CD14-positive monocyte (primary cell): Measurements from ENCODE around the gene MT3. TPM values are rescaled to one million over a fixed set of nuclear protein-coding genes. Genes with fewer than 3 reads are reported as not detected.

Experiments
- DNase-seq, 3 donors: peaks; one replicate each; pipeline ENCODE4 v3.0.0-alpha.2; 2011 to 2022
- H2AFZ ChIP-seq: 2 replicates; pipeline ENCODE4 v1.6.0; 2012; ENCODE audit warnings: mild to moderate bottlenecking, low read depth, low read length, inconsistent platforms; ENCODE audit not compliant: insufficient read depth, poor library complexity, severe bottlenecking
- H3K27ac ChIP-seq, 2 donors: 1 replicate in 1 of 2; 2 replicates in 1 of 2; pipeline ENCODE4 v1.5.1; 2012 to 2013; ENCODE audit warnings: low read length in 2 of 2, control low read depth in 1 of 2, inconsistent platforms in 1 of 2, low read depth in 1 of 2, mild to moderate bottlenecking in 1 of 2
- H3K27me3 ChIP-seq, 2 donors: one replicate each; pipeline versions ENCODE4 v1.6.0 to v1.6.1; 2011 to 2013; ENCODE audit warnings: low read length in 2 of 2; ENCODE audit not compliant: control insufficient read depth in 2 of 2, insufficient read depth in 2 of 2
- H3K36me3 ChIP-seq, 2 donors: replicated peaks in 1 of 2; 1 replicate in 1 of 2; 2 replicates in 1 of 2; pipeline versions ENCODE4 v1.5.1 to v1.6.1; 2012 to 2013; ENCODE audit warnings: low read length in 2 of 2, control low read depth in 1 of 2, inconsistent platforms in 1 of 2, mild to moderate bottlenecking in 1 of 2; ENCODE audit not compliant: insufficient read depth in 2 of 2, control insufficient read depth in 1 of 2
- H3K4me1 ChIP-seq, 2 donors: 1 replicate in 1 of 2; 2 replicates in 1 of 2; pipeline versions ENCODE4 v1.5.1 to v1.6.1; 2012 to 2013; ENCODE audit warnings: low read length in 2 of 2, control low read depth in 1 of 2, inconsistent platforms in 1 of 2, mild to moderate bottlenecking in 1 of 2, moderate library complexity in 1 of 2; ENCODE audit not compliant: insufficient read depth in 2 of 2, control insufficient read depth in 1 of 2
- H3K4me2 ChIP-seq: replicated peaks from 2 replicates; pipeline ENCODE3; 2012; ENCODE audit warnings: low read length, moderate library complexity, mild to moderate bottlenecking; ENCODE audit not compliant: poor library complexity, severe bottlenecking; ENCODE audit errors: extremely low read depth
- H3K4me3 ChIP-seq, 3 experiments: fragments of 200-600 bp in 1 of 3; sonication (generic) in 1 of 3; replicated peaks in 1 of 3; 1 replicate in 2 of 3; 2 replicates in 1 of 3; pipeline ENCODE4 v1.5.1; 2011 to 2013; ENCODE audit warnings: low read length in 3 of 3, mild to moderate bottlenecking in 3 of 3, control low read depth in 2 of 3, low read depth in 2 of 3, inconsistent platforms in 1 of 3, moderate library complexity in 1 of 3
- H3K79me2 ChIP-seq: 2 replicates; pipeline ENCODE4 v1.6.0; 2012; ENCODE audit warnings: mild to moderate bottlenecking, control low read depth, inconsistent platforms, low read length, moderate library complexity; ENCODE audit not compliant: insufficient read depth
- H3K9ac ChIP-seq: 2 replicates; pipeline ENCODE4 v1.6.0; 2017; ENCODE audit warnings: low read length, mild to moderate bottlenecking; ENCODE audit not compliant: insufficient read depth, poor library complexity, severe bottlenecking
- H3K9me3 ChIP-seq, 2 donors: replicated peaks in 1 of 2; 1 replicate in 1 of 2; 2 replicates in 1 of 2; pipeline versions ENCODE4 v1.5.1 to v1.6.1; 2012 to 2013; ENCODE audit warnings: low read length in 2 of 2, control low read depth in 1 of 2; ENCODE audit not compliant: control insufficient read depth in 1 of 2, insufficient read depth in 1 of 2
- H4K20me1 ChIP-seq: 2 replicates; pipeline ENCODE4 v1.6.0; 2012; ENCODE audit warnings: mild to moderate bottlenecking, low read length, control low read depth, moderate library complexity; ENCODE audit not compliant: insufficient read depth
- H3K27ac Mint-ChIP-seq, 7 donors: one replicate each; pipeline ENCODE4 v1.8.0; 2020; ENCODE audit warnings: mild to moderate bottlenecking in 7 of 7, mixed read lengths in 7 of 7, moderate library complexity in 6 of 7, inconsistent platforms in 2 of 7
- H3K27me3 Mint-ChIP-seq, 3 donors: one replicate each; pipeline ENCODE4 v1.8.0; 2021 to 2022; ENCODE audit warnings: low read depth in 3 of 3, mild to moderate bottlenecking in 3 of 3, mixed read lengths in 3 of 3, moderate library complexity in 3 of 3, inconsistent platforms in 1 of 3
- H3K36me3 Mint-ChIP-seq, 2 donors: one replicate each; pipeline ENCODE4 v1.8.0; 2020; ENCODE audit warnings: mixed read lengths in 2 of 2, inconsistent platforms in 1 of 2, mild to moderate bottlenecking in 1 of 2
- H3K4me1 Mint-ChIP-seq: one replicate; pipeline ENCODE4 v1.8.0; 2020; ENCODE audit warnings: mild to moderate bottlenecking, mixed read lengths
- H3K4me3 Mint-ChIP-seq, 2 donors: one replicate each; pipeline ENCODE4 v1.8.0; 2020; ENCODE audit warnings: mild to moderate bottlenecking in 2 of 2, mixed read lengths in 2 of 2, moderate library complexity in 1 of 2
- H3K9me3 Mint-ChIP-seq, 7 donors: one replicate each; pipeline ENCODE4 v1.8.0; 2020 to 2022; ENCODE audit warnings: mixed read lengths in 7 of 7, mild to moderate bottlenecking in 6 of 7, moderate library complexity in 6 of 7, inconsistent platforms in 2 of 7
- CTCF ChIP-seq: fragments of 200-600 bp; IDR thresholded peaks from one replicate; pipeline ENCODE4 v1.8.0; 2022; ENCODE audit warnings: antibody characterized with exemption, mild to moderate bottlenecking
- WGBS: methylation state at CpG from one replicate; pipeline ENCODE4 v1.1.5; 2013; ENCODE audit warnings: missing lambda C conversion rate; ENCODE audit not compliant: insufficient coverage; 5-methylcytosine and 5-hydroxymethylcytosine counted together
- intact Hi-C, 2 donors: fragments of 100-400 bp; cut with micrococcal nuclease; formaldehyde crosslinking; loops; one replicate each; pipeline versions ENCODE4 v1.15.0 to v1.15.1; 2023
- polyA plus RNA-seq, 3 donors: library from polyadenylated mRNA; depleted of rRNA in 1 of 3; unstranded in 2 of 3; stranded (reverse) in 1 of 3; fragments of 300-500 nt in 2 of 3; fragments of >200 nt in 1 of 3; fragmentation: Illumina TruSeq in 2 of 3; gene quantifications; 1 replicate in 2 of 3; 2 replicates in 1 of 3; pipeline ENCODE4 v1.2.3, GENCODE V29; 2012 to 2021

Gene MT3
- polyA plus RNA-seq, 3 donors = not detected

- Histone ChIP-seq H3K36me3 (no peaks in the 10 kb centered on the region), H3K27ac (no peak overlapping the region), H3K4me2 (no peak overlapping the region), H3K27me3 (no peaks in the 10 kb centered on the region), H3K4me1 (no peaks in the 10 kb centered on the region), H4K20me1 (no peaks in the 10 kb centered on the region), H2AFZ (no peak overlapping the region), H3K9ac (no peak overlapping the region), H3K9me3 (no peaks in the 10 kb centered on the region), H3K79me2 (no peaks in the 10 kb centered on the region), H3K4me3 (no peak overlapping the region)
- Mint-ChIP-seq H3K9me3 (peaks cover 0 to 9% (median 4%) of the 10 kb centered on the region in 7 donors), H3K4me1 (no peaks in the 10 kb centered on the region), H3K36me3 (no peaks in the 10 kb centered on the region), H3K27me3 (peaks cover 3 to 6% (median 4%) of the 10 kb centered on the region in 3 donors), H3K4me3 (no peak overlapping the region), H3K27ac (no peak overlapping the region)
- no peak for DNase-seq
- WGBS = no CpG with 5 or more reads among the region's 1 CpG
- TF ChIP-seq CTCF = no peak
- intact Hi-C loops = loop anchor here in 1 of 2 donors (5.0 kb wide), 1 partner anchor 128 kb away; no protein-coding TSS in a partner anchor
Measured at GRCh38 chr16:56574625-56575024, 14.7 kb upstream of the MT3 start.

- no peaks in the 10 kb centered on the region for H3K4me1 ChIP-seq
- no peaks in the 10 kb centered on the region for H4K20me1 ChIP-seq
- no peak overlapping the region for H3K4me3 ChIP-seq
- peaks cover 5 to 11% (median 6%) of the 10 kb centered on the region in 3 donors for H3K27me3 Mint-ChIP-seq
- no peak overlapping the region for H3K4me2 ChIP-seq
- no peak overlapping the region for H3K4me3 Mint-ChIP-seq
- no peaks in the 10 kb centered on the region for H3K36me3 ChIP-seq
- peak; percentile 51 to 65 (median 59) for DNase-seq
- H3K9me3 Mint-ChIP-seq = peaks cover 0 to 9% (median 4%) of the 10 kb centered on the region in 7 donors
- no peaks in the 10 kb centered on the region for H3K79me2 ChIP-seq
- no peaks in the 10 kb centered on the region for H3K36me3 Mint-ChIP-seq
- peak overlapping the region in 1 of 7 donors; percentile 52 for H3K27ac Mint-ChIP-seq
- no peaks in the 10 kb centered on the region for H3K27me3 ChIP-seq
- WGBS = 11% methylated on average over 6 of the region's 8 CpGs
- no peak overlapping the region for H3K27ac ChIP-seq
- H3K9ac ChIP-seq = no peak overlapping the region
- intact Hi-C loops = loop anchor here (2.0 to 5.0 kb wide), 2 partner anchors 126 kb away; no protein-coding TSS in a partner anchor
- H3K4me1 Mint-ChIP-seq = no peaks in the 10 kb centered on the region
- no peak overlapping the region for H2AFZ ChIP-seq
- H3K9me3 ChIP-seq = no peaks in the 10 kb centered on the region
- peak; percentile 78 for TF ChIP-seq CTCF
Measured at GRCh38 chr16:56576585-56577299, 12.6 kb upstream of the MT3 start.
